HepG2 (cell line): Measurements from ENCODE around the gene BACH1. TPM values are rescaled to one million over a fixed set of nuclear protein-coding genes. Genes with fewer than 3 reads are reported as not detected.

Experiments
- AKNA ChIP-seq: sonication (generic); formaldehyde crosslinking; IDR thresholded peaks from 2 replicates; pipeline ENCODE4 v1.4.0; 2020; ENCODE audit warnings: missing genetic modification reagents, borderline replicate concordance
- ATF4 ChIP-seq, 2 experiments: fragments of 450-650 bp in 1 of 2; sonication (generic) in 1 of 2; formaldehyde crosslinking; IDR thresholded peaks; 2 replicates each; pipeline versions ENCODE4 v1.5.0 to v1.8.0; 2020 to 2022; ENCODE audit warnings: mild to moderate bottlenecking in 1 of 2, missing genetic modification reagents in 1 of 2
- HNRNPUL1 ChIP-seq: fragments of 200-400 bp; formaldehyde crosslinking; IDR thresholded peaks from 2 replicates; pipeline ENCODE4 v1.6.1; 2017; ENCODE audit warnings: low read depth, mild to moderate bottlenecking, low read length, moderate library complexity
- HOXD1 ChIP-seq: sonication (generic); formaldehyde crosslinking; IDR thresholded peaks from 2 replicates; pipeline ENCODE4 v1.5.0; 2020; ENCODE audit warnings: missing genetic modification reagents
- NCOA5 ChIP-seq: sonication (generic); formaldehyde crosslinking; IDR thresholded peaks from 2 replicates; pipeline ENCODE4 v1.4.0; 2020; ENCODE audit warnings: missing genetic modification reagents
- TFDP1 ChIP-seq: IDR thresholded peaks from 2 replicates; pipeline ENCODE4 v1.6.1; 2016; ENCODE audit warnings: missing compliant biosample characterization, missing genetic modification reagents, borderline replicate concordance
- ZBTB38 ChIP-seq: sonication (generic); formaldehyde crosslinking; IDR thresholded peaks from 2 replicates; pipeline ENCODE4 v1.5.1; 2020; ENCODE audit warnings: mild to moderate bottlenecking, missing genetic modification reagents
- ZNF101 ChIP-seq: sonication (generic); formaldehyde crosslinking; IDR thresholded peaks from 2 replicates; pipeline ENCODE4 v1.4.0; 2020; ENCODE audit warnings: mild to moderate bottlenecking, low read depth, missing genetic modification reagents, borderline replicate concordance
- ZNF264 ChIP-seq: sonication (generic); formaldehyde crosslinking; IDR thresholded peaks from 2 replicates; pipeline ENCODE4 v1.4.0; 2020; ENCODE audit warnings: missing genetic modification reagents
- ZNF329 ChIP-seq: sonication (generic); formaldehyde crosslinking; IDR thresholded peaks from 2 replicates; pipeline ENCODE4 v1.9.0; 2021; ENCODE audit warnings: low read depth, mild to moderate bottlenecking, missing genetic modification reagents
- ZNF44 ChIP-seq: sonication (generic); formaldehyde crosslinking; IDR thresholded peaks from 2 replicates; pipeline ENCODE4 v1.5.1; 2020; ENCODE audit warnings: mild to moderate bottlenecking, missing genetic modification reagents
- ZNF761 ChIP-seq: sonication (generic); formaldehyde crosslinking; conservative IDR thresholded peaks from 2 replicates; pipeline ENCODE4 v1.4.0; 2020; ENCODE audit warnings: mild to moderate bottlenecking, missing genetic modification reagents
- ZSCAN30 ChIP-seq: sonication (generic); formaldehyde crosslinking; IDR thresholded peaks from 2 replicates; pipeline ENCODE4 v1.5.0; 2020; ENCODE audit warnings: mild to moderate bottlenecking, missing genetic modification reagents
- ZSCAN9 ChIP-seq: IDR thresholded peaks from 2 replicates; pipeline ENCODE4 v1.6.1; 2016; ENCODE audit warnings: borderline replicate concordance
- polyA plus RNA-seq, 8 experiments: library from polyadenylated mRNA; depleted of rRNA in 3 of 8; stranded (reverse) in 7 of 8; unstranded in 1 of 8; fragments of >200 nt; fragmentation: Illumina TruSeq in 4 of 8; extraction: Trizol in 4 of 8; gene quantifications; 2 replicates each; pipeline versions ENCODE4 v1.2.1 to v1.2.3, GENCODE V29; 2011 to 2016; ENCODE audit warnings: low read depth in 4 of 8, missing spikeins in 1 of 8, mixed read lengths in 1 of 8; ENCODE audit not compliant: insufficient read depth in 1 of 8
- total RNA-seq, 5 experiments: library from RNA; depleted of rRNA; stranded (reverse); fragments of >200 nt; fragmentation: Illumina TruSeq; extraction: Trizol; gene quantifications; 2 replicates each; pipeline ENCODE4 v1.2.3, GENCODE V29; 2016; ENCODE audit warnings: low read depth in 1 of 5
- TF ChIP-seq, protein P1 (sequence below): sonication (generic); formaldehyde crosslinking; IDR thresholded peaks from 2 replicates; pipeline ENCODE4 v1.4.0; 2020; ENCODE audit warnings: missing genetic modification reagents

The BACH1 gene
- total and polyA plus RNA-seq, 2 of the 13 experiments (the other 11 are each of a cell fraction or from before 2014, with no cell fraction given), result 16.5 to 51.7 TPM

DNA sequence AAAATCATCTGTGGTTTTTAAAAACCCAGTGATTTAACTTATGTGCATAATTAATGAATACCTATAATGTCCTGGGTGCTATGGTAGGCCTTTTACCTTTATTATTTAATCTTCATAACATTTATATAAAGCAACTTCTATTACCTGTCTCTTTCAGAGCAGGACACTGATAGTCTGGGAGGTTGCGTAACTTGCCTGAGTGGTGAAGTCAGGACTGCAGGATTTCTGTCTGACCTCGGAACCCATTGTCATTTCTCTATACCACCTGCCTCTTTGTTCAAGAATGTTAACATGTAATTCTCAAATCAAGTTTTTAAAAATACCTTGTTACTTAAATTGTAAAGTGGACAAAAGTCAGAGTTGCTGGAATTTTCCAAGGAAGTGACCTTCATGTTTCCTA lies 41.0 kb upstream of the BACH1 start (continued):
- TF ChIP-seq AKNA (CRISPR knock-in tag), result no peak
- TF ChIP-seq NCOA5 (CRISPR knock-in tag), result no peak
- TF ChIP-seq ATF4 (CRISPR knock-in tag; IDR thresholded peaks at IDR 0.05), result peak in 1 of 2 experiments; percentile 13; a peak in 1 of 4 replicates
- TF ChIP-seq ZSCAN30 (CRISPR knock-in tag), result no peak
- TF ChIP-seq, protein P1, sequence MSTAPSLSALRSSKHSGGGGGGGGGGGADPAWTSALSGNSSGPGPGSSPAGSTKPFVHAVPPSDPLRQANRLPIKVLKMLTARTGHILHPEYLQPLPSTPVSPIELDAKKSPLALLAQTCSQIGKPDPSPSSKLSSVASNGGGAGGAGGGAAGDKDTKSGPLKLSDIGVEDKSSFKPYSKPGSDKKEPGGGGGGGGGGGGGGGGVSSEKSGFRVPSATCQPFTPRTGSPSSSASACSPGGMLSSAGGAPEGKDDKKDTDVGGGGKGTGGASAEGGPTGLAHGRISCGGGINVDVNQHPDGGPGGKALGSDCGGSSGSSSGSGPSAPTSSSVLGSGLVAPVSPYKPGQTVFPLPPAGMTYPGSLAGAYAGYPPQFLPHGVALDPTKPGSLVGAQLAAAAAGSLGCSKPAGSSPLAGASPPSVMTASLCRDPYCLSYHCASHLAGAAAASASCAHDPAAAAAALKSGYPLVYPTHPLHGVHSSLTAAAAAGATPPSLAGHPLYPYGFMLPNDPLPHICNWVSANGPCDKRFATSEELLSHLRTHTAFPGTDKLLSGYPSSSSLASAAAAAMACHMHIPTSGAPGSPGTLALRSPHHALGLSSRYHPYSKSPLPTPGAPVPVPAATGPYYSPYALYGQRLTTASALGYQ, result no peak
- TF ChIP-seq ZBTB38 (CRISPR knock-in tag), result no peak
- TF ChIP-seq HOXD1 (CRISPR knock-in tag), result no peak
- TF ChIP-seq ZNF761 (CRISPR knock-in tag), result no peak
- no peak for TF ChIP-seq ZNF264 (CRISPR knock-in tag)
- TF ChIP-seq ZNF101 (CRISPR knock-in tag), result no peak
- no peak for TF ChIP-seq ZSCAN9 (CRISPR knock-in tag)
- TF ChIP-seq HNRNPUL1, result no peak
- TF ChIP-seq ZNF329 (CRISPR knock-in tag), result no peak
- no peak for TF ChIP-seq ZNF44
- no peak for TF ChIP-seq TFDP1 (CRISPR knock-in tag)
